Gastroesophageal sphincter (tissue), 4 donors: ENCODE measurements around the gene SFT2D3. TPM values are rescaled to one million over a fixed set of nuclear protein-coding genes. Genes with fewer than 3 reads are reported as not detected.

ENCODE experiments used
- ATAC-seq: fragments of 150-250 bp; one replicate; pipeline ENCODE4 v1.9.1; 2016; ENCODE audit warnings: mild to moderate bottlenecking, moderate library complexity
- H3K27ac ChIP-seq, 4 donors: fragments of 200-600 bp; sonication (generic) in 3 of 4; 1 replicate in 3 of 4; 2 replicates in 1 of 4; pipeline ENCODE4 v1.5.1; 2016 to 2019
- H3K27me3 ChIP-seq: fragments of 200-600 bp; sonication (generic); one replicate; pipeline ENCODE4 v1.5.1; 2019
- H3K36me3 ChIP-seq, 2 donors: fragments of 200-600 bp; sonication (generic); one replicate each; pipeline ENCODE4 v1.5.1; 2019; ENCODE audit warnings: control low read depth in 1 of 2
- H3K4me1 ChIP-seq, 3 donors: fragments of 200-600 bp; sonication (generic); 1 replicate in 2 of 3; 2 replicates in 1 of 3; pipeline ENCODE4 v1.5.1; 2016 to 2019; ENCODE audit warnings: control low read depth in 2 of 3
- H3K4me3 ChIP-seq, 2 donors: fragments of 200-600 bp; sonication (generic); one replicate each; pipeline ENCODE4 v1.5.1; 2019; ENCODE audit warnings: mild to moderate bottlenecking in 1 of 2, moderate library complexity in 1 of 2
- H3K9me3 ChIP-seq, 3 donors: fragments of 200-600 bp; sonication (generic); one replicate each; pipeline ENCODE4 v1.5.1; 2017 to 2019; ENCODE audit warnings: control low read depth in 2 of 3
- CTCF ChIP-seq, 4 experiments: fragments of 200-600 bp in 2 of 4; fragments of 450-650 bp in 2 of 4; sonication (generic) in 1 of 4; IDR thresholded peaks; one replicate each; pipeline ENCODE4 v1.5.1; 2017 to 2019; ENCODE audit warnings: antibody characterized with exemption in 4 of 4, mild to moderate bottlenecking in 2 of 4, moderate library complexity in 2 of 4
- EP300 ChIP-seq: sonication (generic); formaldehyde crosslinking; IDR thresholded peaks from one replicate; pipeline ENCODE4 v1.6.1; 2017; ENCODE audit warnings: antibody characterized with exemption, mild to moderate bottlenecking
- POLR2A ChIP-seq, 2 donors: fragments of 450-650 bp; IDR thresholded peaks; one replicate each; pipeline ENCODE4 v1.6.1; 2017; ENCODE audit warnings: antibody characterized with exemption in 2 of 2, mild to moderate bottlenecking in 2 of 2, moderate library complexity in 1 of 2
- POLR2AphosphoS5 ChIP-seq: sonication (generic); formaldehyde crosslinking; IDR thresholded peaks from one replicate; pipeline ENCODE4 v1.6.1; 2017; ENCODE audit warnings: antibody characterized with exemption
- WGBS, 2 donors: methylation state at CpG; one replicate each; pipeline ENCODE4 v1.1.5; 2018; ENCODE audit warnings: low coverage in 1 of 2; 5-methylcytosine and 5-hydroxymethylcytosine counted together
- total RNA-seq, 4 donors: library from RNA; depleted of rRNA; stranded (reverse); fragments of >200 nt; gene quantifications; one replicate each; pipeline ENCODE4 v1.1.0, GENCODE V29; 2016

The SFT2D3 gene
- total RNA-seq, 4 donors from 2014 or later = 7.2 to 15.2 (median 10.3) TPM

- WGBS, 2 donors = 17 to 100% methylated on average over 1 to 2 of the region's 9 CpGs
- no peak overlapping the region for H3K27ac ChIP-seq
- H3K9me3 ChIP-seq = no peaks in the 10 kb centered on the region
- peaks cover 0 to 69% of the 10 kb centered on the region in 2 donors for H3K36me3 ChIP-seq
- TF ChIP-seq CTCF (IDR thresholded peaks at IDR 0.05) = no peak
- no peak for TF ChIP-seq EP300
- no peak for TF ChIP-seq POLR2A (IDR thresholded peaks at IDR 0.05)
- no peak for TF ChIP-seq POLR2AphosphoS5
- peaks cover 0 to 32% (median 6%) of the 10 kb centered on the region in 3 donors for H3K4me1 ChIP-seq
- no peak for ATAC-seq
- H3K4me3 ChIP-seq = no peak overlapping the region
- no peaks in the 10 kb centered on the region for H3K27me3 ChIP-seq
Observed at GRCh38 chr2:127707890-127708648, 6.8 kb downstream of the SFT2D3 start.

GRCh38 chr2:127709336-127709735 is 8.0 kb downstream of the SFT2D3 start:
- H3K36me3 ChIP-seq = peaks cover 0 to 77% of the 10 kb centered on the region in 2 donors
- WGBS, 2 donors = 86 to 90% methylated on average over 2 to 12 of the region's 13 CpGs
- H3K27me3 ChIP-seq = no peaks in the 10 kb centered on the region
- no peak overlapping the region for H3K4me3 ChIP-seq
- ATAC-seq = no peak
- no peak for TF ChIP-seq POLR2AphosphoS5
- TF ChIP-seq EP300 = no peak
- TF ChIP-seq POLR2A (IDR thresholded peaks at IDR 0.05) = no peak
- no peak for TF ChIP-seq CTCF (IDR thresholded peaks at IDR 0.05)
- H3K4me1 ChIP-seq = peaks cover 0 to 21% (median 0%) of the 10 kb centered on the region in 3 donors
- no peak overlapping the region for H3K27ac ChIP-seq
- no peaks in the 10 kb centered on the region for H3K9me3 ChIP-seq

DNA sequence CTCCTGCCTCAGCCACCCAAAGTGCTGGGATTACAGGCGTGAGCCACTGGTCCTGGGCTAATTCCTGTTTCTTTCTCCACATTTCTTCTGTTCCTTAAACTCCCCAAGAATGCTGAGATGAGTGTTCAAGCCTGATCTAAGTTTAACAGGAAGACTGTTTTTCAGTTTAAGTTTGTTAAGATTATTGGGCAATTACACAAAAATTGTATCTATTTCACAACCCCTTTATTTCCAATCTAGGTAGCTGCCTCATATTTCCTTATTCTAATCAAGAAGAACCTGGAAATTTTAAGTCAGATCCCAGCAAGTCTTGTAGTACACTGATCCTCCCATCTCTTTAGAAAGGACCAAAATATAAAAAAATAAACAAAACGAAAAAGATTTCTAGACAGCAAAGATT is 11.7 kb downstream of the SFT2D3 start:
- Histone ChIP-seq H3K9me3 (no peaks in the 10 kb centered on the region), H3K4me3 (no peak overlapping the region), H3K27ac (no peak overlapping the region), H3K4me1 (peaks cover 0 to 16% (median 0%) of the 10 kb centered on the region in 3 donors), H3K27me3 (no peaks in the 10 kb centered on the region), H3K36me3 (peaks cover 0 to 68% of the 10 kb centered on the region in 2 donors)
- no peak for ATAC-seq
- TF ChIP-seq CTCF (IDR thresholded peaks at IDR 0.05) (no peak), POLR2A (IDR thresholded peaks at IDR 0.05) (no peak), POLR2AphosphoS5 (no peak), EP300 (no peak)
- 70 to 78% methylated on average over 1 to 2 of the region's 2 CpGs for WGBS, 2 donors

- TF ChIP-seq CTCF (IDR thresholded peaks at IDR 0.05) (no peak), EP300 (no peak), POLR2A (IDR thresholded peaks at IDR 0.05) (no peak), POLR2AphosphoS5 (no peak)
- peaks cover 0 to 10% (median 0%) of the 10 kb centered on the region in 3 donors for H3K4me1 ChIP-seq
- no peak for ATAC-seq
- peaks cover 0 to 68% of the 10 kb centered on the region in 2 donors for H3K36me3 ChIP-seq
- no peak overlapping the region for H3K4me3 ChIP-seq
- no peak overlapping the region for H3K27ac ChIP-seq
- no peaks in the 10 kb centered on the region for H3K9me3 ChIP-seq
- WGBS, 2 donors = 85 to 87% methylated on average over 8 to 12 of the region's 25 CpGs
- no peaks in the 10 kb centered on the region for H3K27me3 ChIP-seq
Observed at GRCh38 chr2:127713562-127713961, 12.3 kb downstream of the SFT2D3 start.
